Ishikawa (cell line): Measurements from ENCODE around the gene RTEL1.

ENCODE experiments used
- CEBPB ChIP-seq: IDR thresholded peaks from 2 replicates; pipeline ENCODE4 v1.6.1; 2012
- MAX ChIP-seq: IDR thresholded peaks from 2 replicates; pipeline ENCODE4 v1.6.1; 2012
- NFIC ChIP-seq: IDR thresholded peaks from 2 replicates; pipeline ENCODE4 v1.6.1; 2012
- TEAD4 ChIP-seq: IDR thresholded peaks from 2 replicates; pipeline ENCODE4 v1.6.1; 2012

- TF ChIP-seq TEAD4: peak; percentile 96
- no peak for TF ChIP-seq CEBPB
- 0 out of 2 replicates have a peak, but pooled peaks have one; percentile 26 for TF ChIP-seq NFIC
- peak; percentile 24; the same call in 1 of the 2 replicates for TF ChIP-seq MAX
Observed at GRCh38 chr20:63617092-63617875, 40.8 kb upstream of the RTEL1 start.
